ENCODE results near the gene RBM22.
A peak's percentile ranks its signal among the peaks of the same experiment; 100 is the strongest.
"Not testable (repeated sequence)": the region's sequence is repeated elsewhere in the genome, so short reads cannot be mapped to it uniquely, and the experiment has no call there.

The RBM22 gene

GRCh38 chr5:150700594-150701377 is at the start of gene RBM22:
Gene RBM22, minus strand, starts transcription at chr5:150701062. Its CDS starts 77 bp downstream, at chr5:150700985.
- DNase-seq (ENCODE audit: low read depth in 4 of 4, low spot score in 1 of 4): peak; percentile 76 to 89 (median 82)

- DNase-seq (ENCODE audit: low read depth in 4 of 4, low spot score in 1 of 4): no peak
Observed at GRCh38 chr5:150750469-150750868, 49.6 kb upstream of the RBM22 start.

- DNase-seq (ENCODE audit: low read depth in 4 of 4, low spot score in 1 of 4): not testable (repeated sequence)
Observed at GRCh38 chr5:150743142-150743488, 42.3 kb upstream of the RBM22 start.

- DNase-seq (ENCODE audit: low read depth in 4 of 4, low spot score in 1 of 4): not testable (repeated sequence)
Observed at GRCh38 chr5:150742455-150743141, 41.7 kb upstream of the RBM22 start.

GRCh38 chr5:150740992-150741391 is 40.1 kb upstream of the RBM22 start:
- no peak for DNase-seq (ENCODE audit: low read depth in 4 of 4, low spot score in 1 of 4)

GRCh38 chr5:150738862-150739261 is 38.0 kb upstream of the RBM22 start:
- DNase-seq (ENCODE audit: low read depth in 4 of 4, low spot score in 1 of 4): no peak

GRCh38 chr5:150734579-150735384 is 33.9 kb upstream of the RBM22 start:
- no peak for DNase-seq (ENCODE audit: low read depth in 4 of 4, low spot score in 1 of 4)

- no peak for DNase-seq (ENCODE audit: low read depth in 4 of 4, low spot score in 1 of 4)
Observed at GRCh38 chr5:150731669-150732242, 30.9 kb upstream of the RBM22 start.

GRCh38 chr5:150729859-150730258 is 29.0 kb upstream of the RBM22 start:
- no peak for DNase-seq (ENCODE audit: low read depth in 4 of 4, low spot score in 1 of 4)

- no peak for DNase-seq (ENCODE audit: low read depth in 4 of 4, low spot score in 1 of 4)
Observed at GRCh38 chr5:150723845-150724244, 23.0 kb upstream of the RBM22 start.

GRCh38 chr5:150710165-150710564 is 9.3 kb upstream of the RBM22 start:
- no peak for DNase-seq (ENCODE audit: low read depth in 4 of 4, low spot score in 1 of 4)

GRCh38 chr5:150706776-150707390 is 6.0 kb upstream of the RBM22 start:
- DNase-seq (ENCODE audit: low read depth in 4 of 4, low spot score in 1 of 4): no peak

GRCh38 chr5:150703762-150704161 is 2.9 kb upstream of the RBM22 start:
- DNase-seq (ENCODE audit: low read depth in 4 of 4, low spot score in 1 of 4): no peak

GRCh38 chr5:150700246-150700593 is 642 bp downstream of the RBM22 start:
- DNase-seq (ENCODE audit: low read depth in 4 of 4, low spot score in 1 of 4): no peak

GRCh38 chr5:150694612-150695011 is 6.2 kb downstream of the RBM22 start:
- DNase-seq (ENCODE audit: low read depth in 4 of 4, low spot score in 1 of 4): no peak

- no peak for DNase-seq (ENCODE audit: low read depth in 4 of 4, low spot score in 1 of 4)
Observed at GRCh38 chr5:150692276-150692675, 8.6 kb downstream of the RBM22 start.

- no peak for DNase-seq (ENCODE audit: low read depth in 4 of 4, low spot score in 1 of 4)
Observed at GRCh38 chr5:150690760-150691159, 10.1 kb downstream of the RBM22 start.

- DNase-seq (ENCODE audit: low read depth in 4 of 4, low spot score in 1 of 4): no peak
Observed at GRCh38 chr5:150689120-150689519, 11.7 kb downstream of the RBM22 start.

- no peak for DNase-seq (ENCODE audit: low read depth in 4 of 4, low spot score in 1 of 4)
Observed at GRCh38 chr5:150676578-150676977, 24.3 kb downstream of the RBM22 start.

GRCh38 chr5:150675069-150675468 is 25.8 kb downstream of the RBM22 start:
- DNase-seq (ENCODE audit: low read depth in 4 of 4, low spot score in 1 of 4): no peak

GRCh38 chr5:150674341-150674821 is 26.5 kb downstream of the RBM22 start:
- DNase-seq (ENCODE audit: low read depth in 4 of 4, low spot score in 1 of 4): no peak
